ENCODE data around the gene ERC2. TPM values are rescaled to one million over a fixed set of nuclear protein-coding genes. Genes with fewer than 3 reads are reported as not detected.

ERC2 gene
- total RNA-seq, 4 donors from 2014 or later = 5.3 to 8.8 (median 7.8) TPM

DNA sequence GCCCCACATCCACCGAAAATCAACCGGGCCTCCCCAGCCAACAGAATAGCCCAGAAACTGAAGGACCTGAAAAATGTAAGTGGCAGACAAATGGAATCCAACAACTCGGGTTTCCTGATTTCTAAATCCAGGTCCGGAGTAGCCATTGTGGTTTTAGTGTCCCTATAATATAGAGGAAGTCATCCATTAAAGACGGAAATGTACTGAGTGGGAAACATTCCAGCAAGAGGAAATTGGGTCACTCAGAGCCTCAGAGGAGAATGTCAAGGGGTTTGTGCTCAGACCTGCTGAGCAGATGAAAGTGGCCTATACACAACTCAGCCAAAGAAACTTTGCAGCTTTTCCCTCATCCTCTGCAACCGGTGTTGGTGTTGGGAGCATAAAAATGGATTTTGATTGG, 366.7 kb downstream of the ERC2 start:
- Histone ChIP-seq H3K9me3 (no peaks in the 10 kb centered on the region), H3K27me3 (no peaks in the 10 kb centered on the region), H3K4me1 (no peaks in the 10 kb centered on the region), H3K36me3 (no peaks in the 10 kb centered on the region), H3K27ac (no peak overlapping the region), H3K4me3 (replicated peaks in 1 of 3) (no peak overlapping the region)
- TF ChIP-seq CTCF (IDR thresholded peaks at IDR 0.05) = no peak
- TF ChIP-seq POLR2A (IDR thresholded peaks at IDR 0.05) = no peak
- WGBS, 2 donors = 41 to 46% methylated on average over 6 of the region's 6 CpGs
- intact Hi-C loops (cut with DNase I) = no loop called here
- no peak for DNase-seq

DNA sequence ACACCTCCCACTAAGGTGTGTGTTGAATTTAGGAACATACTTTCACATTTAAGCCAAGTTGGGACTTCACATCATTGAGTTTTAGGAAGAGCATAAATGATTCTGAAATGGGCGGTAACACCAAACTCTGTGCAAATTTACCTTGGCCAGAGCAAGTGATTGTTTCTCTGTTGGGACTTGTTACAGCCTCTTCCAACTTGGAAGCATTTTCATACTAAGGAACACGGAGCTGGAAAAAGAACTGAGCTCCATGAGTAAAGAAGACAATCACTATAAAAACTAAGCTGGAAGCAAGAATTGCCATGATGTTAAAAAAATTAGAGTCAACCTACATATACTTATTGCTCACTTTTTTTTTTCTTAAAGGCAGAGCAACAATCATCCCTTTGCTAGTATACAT, 371.3 kb downstream of the ERC2 start:
- Histone ChIP-seq H3K4me3 (replicated peaks in 1 of 3) (no peak overlapping the region), H3K9me3 (no peaks in the 10 kb centered on the region), H3K36me3 (no peaks in the 10 kb centered on the region), H3K27ac (no peak overlapping the region), H3K27me3 (no peaks in the 10 kb centered on the region), H3K4me1 (no peaks in the 10 kb centered on the region)
- WGBS, 2 donors = 73 to 94% methylated on average over 2 of the region's 2 CpGs
- no peak for TF ChIP-seq POLR2A (IDR thresholded peaks at IDR 0.05)
- no peak for TF ChIP-seq CTCF (IDR thresholded peaks at IDR 0.05)
- DNase-seq = no peak
- intact Hi-C loops (cut with DNase I) = no loop called here

GRCh38 chr3:56094170-56094569, 374.1 kb downstream of the ERC2 start:
- Histone ChIP-seq H3K9me3 (no peaks in the 10 kb centered on the region), H3K27me3 (no peaks in the 10 kb centered on the region), H3K27ac (no peak overlapping the region), H3K36me3 (no peaks in the 10 kb centered on the region), H3K4me3 (replicated peaks in 1 of 3) (no peak overlapping the region), H3K4me1 (no peaks in the 10 kb centered on the region)
- DNase-seq = no peak
- TF ChIP-seq POLR2A (IDR thresholded peaks at IDR 0.05) (no peak), CTCF (IDR thresholded peaks at IDR 0.05) (no peak)
- intact Hi-C loops (cut with DNase I) = no loop called here

- no peak for TF ChIP-seq POLR2A (IDR thresholded peaks at IDR 0.05)
- TF ChIP-seq CTCF (IDR thresholded peaks at IDR 0.05) = no peak
- Histone ChIP-seq H3K36me3 (no peaks in the 10 kb centered on the region), H3K4me1 (peaks cover 0 to 16% of the 10 kb centered on the region in 2 donors), H3K4me3 (replicated peaks in 1 of 3) (no peak overlapping the region), H3K27me3 (no peaks in the 10 kb centered on the region), H3K9me3 (no peaks in the 10 kb centered on the region), H3K27ac (no peak overlapping the region)
- no peak for DNase-seq
- intact Hi-C loops (cut with DNase I) = no loop called here
- 92 to 98% methylated on average over 2 of the region's 2 CpGs for WGBS, 2 donors
Measured at GRCh38 chr3:56089739-56090138, 378.5 kb downstream of the ERC2 start.

- no peak overlapping the region for H3K4me3 ChIP-seq (replicated peaks in 1 of 3)
- H3K4me1 ChIP-seq = peaks cover 0 to 16% of the 10 kb centered on the region in 2 donors
- no peaks in the 10 kb centered on the region for H3K27me3 ChIP-seq
- TF ChIP-seq POLR2A (IDR thresholded peaks at IDR 0.05) = no peak
- no peak for TF ChIP-seq CTCF (IDR thresholded peaks at IDR 0.05)
- intact Hi-C loops (cut with DNase I) = no loop called here
- H3K27ac ChIP-seq = no peak overlapping the region
- 51 to 53% methylated on average over 10 of the region's 10 CpGs for WGBS, 2 donors
- no peaks in the 10 kb centered on the region for H3K9me3 ChIP-seq
- H3K36me3 ChIP-seq = no peaks in the 10 kb centered on the region
- DNase-seq = no peak
Measured at GRCh38 chr3:56087451-56088053, 380.7 kb downstream of the ERC2 start.
